PC-3 (cell line): ENCODE measurements around the gene PODXL2.

ENCODE experiments used
- EZH2phosphoT487 ChIP-seq: fragments of 300-600 bp; sonication (generic); IDR thresholded peaks from 2 replicates; pipeline ENCODE4 v1.6.1; 2018; ENCODE audit warnings: mild to moderate bottlenecking, antibody characterized with exemption, low read length, borderline replicate concordance
- TF ChIP-seq, protein P1 (sequence below): fragments of 300-600 bp; sonication (generic); conservative IDR thresholded peaks from 2 replicates; pipeline ENCODE4 v1.5.1; 2017; ENCODE audit warnings: antibody characterized with exemption, low read depth, mild to moderate bottlenecking, low read length

DNA sequence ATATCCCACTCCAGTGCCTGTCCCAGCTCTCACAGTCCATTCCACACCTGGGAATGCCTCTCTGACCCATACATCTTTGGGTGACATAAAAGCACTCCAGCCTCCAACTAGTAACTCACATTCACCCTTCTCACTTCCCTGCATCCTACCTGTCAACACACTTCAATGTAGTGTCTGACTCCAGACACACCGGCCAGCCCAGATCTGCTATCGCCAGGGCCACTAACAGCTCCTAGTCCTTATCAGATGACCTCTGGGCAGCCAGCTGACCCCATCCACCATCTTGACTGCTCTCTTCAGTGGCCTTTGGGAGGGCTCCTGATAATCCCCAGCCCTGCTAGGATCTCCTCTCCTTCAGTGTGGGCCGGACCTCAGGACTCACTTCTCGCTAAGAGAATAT, 33.7 kb upstream of the PODXL2 start:
- TF ChIP-seq, protein P1, sequence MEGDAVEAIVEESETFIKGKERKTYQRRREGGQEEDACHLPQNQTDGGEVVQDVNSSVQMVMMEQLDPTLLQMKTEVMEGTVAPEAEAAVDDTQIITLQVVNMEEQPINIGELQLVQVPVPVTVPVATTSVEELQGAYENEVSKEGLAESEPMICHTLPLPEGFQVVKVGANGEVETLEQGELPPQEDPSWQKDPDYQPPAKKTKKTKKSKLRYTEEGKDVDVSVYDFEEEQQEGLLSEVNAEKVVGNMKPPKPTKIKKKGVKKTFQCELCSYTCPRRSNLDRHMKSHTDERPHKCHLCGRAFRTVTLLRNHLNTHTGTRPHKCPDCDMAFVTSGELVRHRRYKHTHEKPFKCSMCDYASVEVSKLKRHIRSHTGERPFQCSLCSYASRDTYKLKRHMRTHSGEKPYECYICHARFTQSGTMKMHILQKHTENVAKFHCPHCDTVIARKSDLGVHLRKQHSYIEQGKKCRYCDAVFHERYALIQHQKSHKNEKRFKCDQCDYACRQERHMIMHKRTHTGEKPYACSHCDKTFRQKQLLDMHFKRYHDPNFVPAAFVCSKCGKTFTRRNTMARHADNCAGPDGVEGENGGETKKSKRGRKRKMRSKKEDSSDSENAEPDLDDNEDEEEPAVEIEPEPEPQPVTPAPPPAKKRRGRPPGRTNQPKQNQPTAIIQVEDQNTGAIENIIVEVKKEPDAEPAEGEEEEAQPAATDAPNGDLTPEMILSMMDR = no peak
- no peak for TF ChIP-seq EZH2phosphoT487
